Uterus (tissue), 4 donors: ENCODE measurements around the gene PTH1R. TPM values are rescaled to one million over a fixed set of nuclear protein-coding genes. Genes with fewer than 3 reads are reported as not detected.

Experiments
- DNase-seq, 2 donors: peaks; one replicate each; pipeline ENCODE4 v3.0.0-alpha.2; 2019 to 2020
- H3K27ac ChIP-seq, 2 donors: fragments of 200-600 bp; sonication (generic); 1 replicate in 1 of 2; 2 replicates in 1 of 2; pipeline ENCODE4 v1.5.1; 2016 to 2018
- H3K27me3 ChIP-seq, 2 donors: fragments of 200-600 bp; sonication (generic); one replicate each; pipeline ENCODE4 v1.5.1; 2018 to 2019; ENCODE audit warnings: control low read depth in 1 of 2
- H3K36me3 ChIP-seq, 2 donors: fragments of 200-600 bp; sonication (generic); one replicate each; pipeline ENCODE4 v1.5.1; 2019; ENCODE audit warnings: control low read depth in 1 of 2
- H3K4me1 ChIP-seq, 2 donors: fragments of 200-600 bp; sonication (generic); one replicate each; pipeline ENCODE4 v1.5.1; 2018 to 2019; ENCODE audit warnings: control low read depth in 1 of 2
- H3K4me3 ChIP-seq, 2 donors: fragments of 200-600 bp; sonication (generic); 1 replicate in 1 of 2; 2 replicates in 1 of 2; pipeline ENCODE4 v1.5.1; 2018 to 2019; ENCODE audit warnings: mild to moderate bottlenecking in 1 of 2
- H3K9me3 ChIP-seq, 2 donors: fragments of 200-600 bp; sonication (generic); one replicate each; pipeline ENCODE4 v1.5.1; 2019; ENCODE audit warnings: control low read depth in 1 of 2
- CTCF ChIP-seq, 4 experiments: fragments of 200-600 bp in 2 of 4; fragments of 450-650 bp in 2 of 4; sonication (generic) in 2 of 4; IDR thresholded peaks; one replicate each; pipeline ENCODE4 v1.5.1; 2016 to 2019; ENCODE audit warnings: antibody characterized with exemption in 4 of 4, mild to moderate bottlenecking in 2 of 4, moderate library complexity in 1 of 4
- POLR2A ChIP-seq, 2 donors: fragments of 450-650 bp; IDR thresholded peaks; one replicate each; pipeline ENCODE4 v1.6.1; 2016; ENCODE audit warnings: antibody characterized with exemption in 2 of 2, mild to moderate bottlenecking in 1 of 2, moderate library complexity in 1 of 2
- intact Hi-C: fragments of 100-400 bp; cut with DNase I; formaldehyde crosslinking; loops from one replicate; pipeline ENCODE4 v1.15.1; 2023; ENCODE audit warnings: low total_unique reads
- total RNA-seq, 4 donors: library from RNA; depleted of rRNA in 3 of 4; stranded (reverse); fragments of >200 nt in 3 of 4; gene quantifications; one replicate each; pipeline versions ENCODE4 v1.1.0 to v1.2.4, GENCODE V29; 2014 to 2023
- donor health status: DM: yes; HTN: yes; CAD: no.

The PTH1R gene
- total RNA-seq, 4 donors from 2014 or later: 0.51 to 29.9 (median 18.9) TPM

DNA sequence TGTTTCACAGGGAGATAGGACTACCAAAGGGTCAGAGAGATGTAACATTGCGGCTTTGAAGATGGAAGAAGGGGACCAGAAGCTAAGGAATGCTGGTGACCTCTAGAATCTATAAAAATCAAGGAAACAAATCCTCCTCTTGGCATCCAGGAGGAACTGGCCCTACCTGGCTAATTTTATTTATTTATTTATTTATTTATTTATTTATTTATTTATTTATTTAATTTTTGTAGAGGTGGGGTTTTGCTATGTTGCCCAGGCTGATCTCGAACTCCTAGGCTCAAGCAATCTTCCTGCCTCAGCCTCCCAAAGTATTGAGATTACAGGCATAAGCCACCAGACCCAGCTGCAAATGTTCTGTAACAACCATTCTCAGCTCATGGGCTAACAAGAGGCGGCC lies 34.0 kb upstream of the PTH1R start:
- DNase-seq: no peak
- Histone ChIP-seq H3K9me3 (peaks cover 0 to 7% of the 10 kb centered on the region in 2 donors), H3K4me3 (no peak overlapping the region), H3K27ac (no peak overlapping the region), H3K27me3 (no peaks in the 10 kb centered on the region), H3K36me3 (no peaks in the 10 kb centered on the region), H3K4me1 (peaks cover 0 to 7% of the 10 kb centered on the region in 2 donors)
- TF ChIP-seq POLR2A (IDR thresholded peaks at IDR 0.05) (no peak), CTCF (IDR thresholded peaks at IDR 0.05) (no peak)
- intact Hi-C loops: no loop called here

- Histone ChIP-seq H3K9me3 (peaks cover 0 to 7% of the 10 kb centered on the region in 2 donors), H3K36me3 (no peaks in the 10 kb centered on the region), H3K27ac (peak overlapping the region; percentile 82), H3K27me3 (no peaks in the 10 kb centered on the region), H3K4me1 (peaks cover 0 to 7% of the 10 kb centered on the region in 2 donors), H3K4me3 (no peak overlapping the region)
- intact Hi-C loops: no loop called here
- TF ChIP-seq CTCF (IDR thresholded peaks at IDR 0.05) (no peak), POLR2A (IDR thresholded peaks at IDR 0.05) (no peak)
- no peak for DNase-seq
These were observed 33.1 kb upstream of the PTH1R start for GRCh38 chr3:46844397-46844796.

DNA sequence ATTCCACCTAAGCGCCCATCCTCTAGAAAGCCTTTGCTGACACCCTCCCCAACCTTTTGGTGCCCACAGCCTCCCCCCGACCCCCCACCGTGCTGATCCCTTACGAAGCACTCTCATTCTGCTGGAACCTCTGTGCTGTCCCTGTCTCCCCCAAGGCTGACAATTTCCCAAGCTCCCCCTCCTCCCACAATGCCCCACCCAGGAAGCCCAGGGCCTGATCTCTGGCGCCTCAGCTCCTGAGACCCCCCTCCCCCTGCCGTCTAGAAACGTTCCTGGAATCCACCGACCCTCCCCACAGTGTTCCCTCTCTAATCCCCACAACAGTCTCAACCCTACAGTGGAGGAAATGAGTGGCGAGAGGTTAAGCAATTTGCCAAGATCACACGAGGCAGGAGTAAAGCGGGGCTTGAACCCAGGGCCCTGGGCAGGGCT lies 32.6 kb upstream of the PTH1R start:
- H3K4me1 ChIP-seq: peaks cover 0 to 7% of the 10 kb centered on the region in 2 donors
- intact Hi-C loops: no loop called here
- no peak for DNase-seq
- no peaks in the 10 kb centered on the region for H3K36me3 ChIP-seq
- no peak for TF ChIP-seq CTCF (IDR thresholded peaks at IDR 0.05)
- TF ChIP-seq POLR2A (IDR thresholded peaks at IDR 0.05): no peak
- H3K27ac ChIP-seq: peak overlapping the region; percentile 82
- peaks cover 0 to 7% of the 10 kb centered on the region in 2 donors for H3K9me3 ChIP-seq
- H3K27me3 ChIP-seq: no peaks in the 10 kb centered on the region
- peak overlapping the region in 1 of 2 donors; percentile 37 for H3K4me3 ChIP-seq

GRCh38 chr3:46845397-46845859 lies 32.1 kb upstream of the PTH1R start:
- TF ChIP-seq POLR2A (IDR thresholded peaks at IDR 0.05) (no peak), CTCF (IDR thresholded peaks at IDR 0.05) (no peak)
- peak; percentile 84 to 85 for DNase-seq
- Histone ChIP-seq H3K4me3 (peak overlapping the region; percentile 37 to 42), H3K4me1 (peaks cover 0 to 7% of the 10 kb centered on the region in 2 donors), H3K27ac (peak overlapping the region; percentile 82), H3K9me3 (peaks cover 0 to 3% of the 10 kb centered on the region in 2 donors), H3K27me3 (no peaks in the 10 kb centered on the region), H3K36me3 (no peaks in the 10 kb centered on the region)
- intact Hi-C loops: no loop called here

DNA sequence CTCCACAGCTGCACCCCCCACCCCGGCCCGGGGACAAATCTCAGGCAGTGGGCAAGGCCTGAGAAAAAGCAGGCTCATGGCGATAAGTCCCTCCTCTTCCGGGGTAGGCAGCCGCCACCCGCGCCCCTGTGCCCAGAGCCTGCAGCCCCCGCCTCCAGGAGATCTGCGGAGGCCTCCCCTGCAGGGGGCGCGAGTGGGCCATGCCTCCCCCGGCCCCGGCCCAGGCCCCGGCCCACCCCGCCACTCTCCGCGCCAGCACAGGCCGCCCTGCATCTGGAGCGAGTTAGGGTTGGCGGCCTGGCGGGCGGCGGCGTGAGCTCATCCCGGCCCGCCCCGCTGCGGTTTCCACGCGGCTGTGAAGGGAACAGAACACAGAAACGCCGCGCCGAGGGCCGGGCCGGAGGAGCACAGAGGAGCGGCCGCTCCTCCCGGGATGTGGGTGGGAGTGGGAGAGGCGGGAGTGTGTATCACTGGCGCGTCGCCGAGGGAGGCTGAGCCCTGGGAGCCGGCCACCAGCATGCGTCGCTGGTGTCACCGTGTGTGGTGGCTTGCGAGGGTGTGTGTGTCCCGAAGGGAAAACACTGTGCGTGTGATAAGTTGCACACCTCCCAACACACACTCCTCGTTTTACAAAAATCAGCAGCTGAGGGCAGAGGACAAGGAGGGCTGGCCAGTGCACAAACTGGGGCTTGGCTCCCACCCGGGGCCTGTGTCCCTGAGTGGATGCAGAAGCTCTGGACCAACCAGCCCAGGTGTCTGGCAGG lies 31.5 kb upstream of the PTH1R start:
- Histone ChIP-seq H3K27ac (peak overlapping the region; percentile 82), H3K4me1 (peaks cover 0 to 7% of the 10 kb centered on the region in 2 donors), H3K4me3 (peak overlapping the region; percentile 37 to 42), H3K36me3 (no peaks in the 10 kb centered on the region), H3K27me3 (no peaks in the 10 kb centered on the region), H3K9me3 (no peaks in the 10 kb centered on the region)
- intact Hi-C loops: no loop called here
- peak; percentile 78 to 87 for DNase-seq
- TF ChIP-seq POLR2A (IDR thresholded peaks at IDR 0.05) (peak in 1 of 2 donors; percentile 36), CTCF (IDR thresholded peaks at IDR 0.05) (peak; percentile 41 to 67 (median 58))
